Rectal smooth muscle tissue (tissue), 1 donor: ENCODE data around the gene OAS1.

Source experiments
- H3K27ac ChIP-seq: one replicate; pipeline ENCODE4 v1.7.0; 2013; ENCODE audit warnings: low read depth, low read length, inconsistent platforms
- H3K27me3 ChIP-seq: one replicate; pipeline ENCODE4 v1.7.0; 2013; ENCODE audit warnings: low read length; ENCODE audit not compliant: control insufficient read depth, insufficient read depth
- H3K36me3 ChIP-seq: one replicate; pipeline ENCODE4 v1.7.0; 2013; ENCODE audit warnings: low read length; ENCODE audit not compliant: control insufficient read depth, insufficient read depth
- H3K4me1 ChIP-seq: one replicate; pipeline ENCODE4 v1.7.0; 2013; ENCODE audit warnings: low read length; ENCODE audit not compliant: control insufficient read depth, insufficient read depth
- H3K4me3 ChIP-seq: one replicate; pipeline ENCODE4 v1.7.0; 2013; ENCODE audit warnings: low read length
- H3K9ac ChIP-seq: one replicate; pipeline ENCODE4 v1.7.0; 2013; ENCODE audit warnings: low read length

Gene OAS1

DNA sequence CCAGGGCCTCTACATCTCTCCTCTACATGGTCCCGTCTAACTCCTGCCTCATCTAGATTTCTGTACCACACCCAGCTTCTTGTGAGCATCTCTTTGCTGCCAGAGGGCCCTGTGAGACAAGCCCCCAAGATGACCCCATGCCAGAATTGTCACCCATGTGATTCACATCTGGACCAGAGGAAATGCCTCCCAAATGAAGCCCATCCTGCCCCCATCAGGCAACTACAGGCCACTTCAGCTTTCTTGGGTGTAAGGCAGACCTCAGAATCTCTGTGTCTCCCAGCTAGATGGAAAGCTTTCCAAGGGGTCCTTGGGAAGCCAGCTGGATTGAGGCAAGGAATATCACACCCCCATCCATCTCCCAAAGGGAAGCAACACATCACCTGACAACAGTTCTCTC lies 22.2 kb downstream of the OAS1 start:
- no peak overlapping the region for H3K4me3 ChIP-seq
- no peak overlapping the region for H3K9ac ChIP-seq
- no peaks in the 10 kb centered on the region for H3K4me1 ChIP-seq
- H3K27ac ChIP-seq = no peak overlapping the region
- no peaks in the 10 kb centered on the region for H3K27me3 ChIP-seq
- H3K36me3 ChIP-seq = no peaks in the 10 kb centered on the region

DNA sequence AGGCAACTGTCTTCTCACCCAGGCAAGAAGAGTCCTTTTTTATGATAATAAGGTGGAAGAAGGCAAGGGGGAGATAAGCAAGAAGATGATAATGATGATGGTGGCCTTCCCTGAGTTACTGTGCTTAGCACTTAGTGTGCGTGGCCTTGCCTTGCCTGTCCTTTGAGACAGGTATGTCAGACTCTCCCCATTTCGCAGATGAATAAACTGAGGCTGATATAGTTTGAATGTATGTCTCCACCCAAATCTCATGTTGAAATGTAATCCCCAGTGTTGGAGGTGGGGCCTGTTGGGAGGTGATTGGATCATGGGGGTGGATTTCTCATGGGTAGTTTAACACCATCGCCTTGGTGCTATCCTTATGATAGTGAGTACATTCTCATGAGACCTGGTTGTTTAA lies 23.0 kb downstream of the OAS1 start:
- H3K36me3 ChIP-seq = no peaks in the 10 kb centered on the region
- no peaks in the 10 kb centered on the region for H3K4me1 ChIP-seq
- H3K9ac ChIP-seq = no peak overlapping the region
- H3K27ac ChIP-seq = no peak overlapping the region
- H3K27me3 ChIP-seq = no peaks in the 10 kb centered on the region
- H3K4me3 ChIP-seq = no peak overlapping the region

DNA sequence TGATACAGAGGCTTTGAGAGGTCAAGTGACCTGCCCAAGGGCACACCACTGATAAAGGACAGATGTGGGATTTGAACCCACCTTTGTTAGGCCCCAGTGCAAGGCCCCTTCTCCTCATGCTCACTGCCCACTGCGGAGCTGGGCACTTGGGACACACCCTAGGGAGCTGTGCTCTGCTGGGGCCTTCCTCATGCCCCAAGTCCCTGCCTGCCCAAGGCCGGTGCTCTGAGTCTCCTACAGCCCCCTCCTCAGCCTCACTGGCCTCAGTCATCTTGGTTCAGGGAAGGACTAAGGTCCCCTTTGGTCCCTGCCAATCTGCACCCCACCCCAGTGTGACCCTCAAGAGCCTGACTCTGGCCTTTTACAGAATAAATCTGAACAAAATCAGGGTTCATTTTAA lies 23.6 kb downstream of the OAS1 start:
- no peaks in the 10 kb centered on the region for H3K4me1 ChIP-seq
- H3K36me3 ChIP-seq = no peaks in the 10 kb centered on the region
- H3K4me3 ChIP-seq = no peak overlapping the region
- no peak overlapping the region for H3K9ac ChIP-seq
- H3K27me3 ChIP-seq = no peaks in the 10 kb centered on the region
- no peak overlapping the region for H3K27ac ChIP-seq

DNA sequence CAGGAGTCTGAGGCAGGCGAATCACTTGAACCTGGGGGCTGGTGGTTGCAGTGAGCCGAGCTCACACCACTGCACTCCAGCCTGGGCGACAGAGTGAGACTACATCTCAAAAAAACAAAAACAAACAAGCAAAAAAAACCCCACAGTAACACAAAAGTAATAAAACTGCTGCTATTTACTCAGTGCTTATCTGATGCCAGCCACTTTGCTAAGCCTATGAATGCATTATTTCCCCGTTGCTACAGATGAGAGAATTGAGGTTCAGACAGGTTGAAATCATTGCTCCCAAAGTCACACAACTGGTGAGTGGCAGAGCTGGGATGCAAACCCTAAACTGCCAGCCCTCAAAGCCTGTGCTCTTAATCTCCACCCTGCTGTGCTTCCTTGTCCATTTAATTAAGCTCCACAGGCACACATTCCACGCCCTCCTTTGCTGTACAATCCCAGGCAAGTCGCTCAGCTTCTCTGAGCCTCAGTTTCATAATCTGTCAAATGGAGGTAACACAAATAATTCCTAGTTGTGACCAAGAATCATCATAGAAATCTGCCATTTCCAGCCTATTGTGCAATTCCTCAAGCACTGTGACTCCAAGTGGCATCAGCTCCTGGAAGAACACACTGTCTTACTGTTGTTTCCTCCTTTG lies 25.8 kb downstream of the OAS1 start:
- Histone ChIP-seq H3K4me1 (no peaks in the 10 kb centered on the region), H3K36me3 (no peaks in the 10 kb centered on the region), H3K4me3 (no peak overlapping the region), H3K9ac (no peak overlapping the region), H3K27ac (no peak overlapping the region), H3K27me3 (no peaks in the 10 kb centered on the region)

DNA sequence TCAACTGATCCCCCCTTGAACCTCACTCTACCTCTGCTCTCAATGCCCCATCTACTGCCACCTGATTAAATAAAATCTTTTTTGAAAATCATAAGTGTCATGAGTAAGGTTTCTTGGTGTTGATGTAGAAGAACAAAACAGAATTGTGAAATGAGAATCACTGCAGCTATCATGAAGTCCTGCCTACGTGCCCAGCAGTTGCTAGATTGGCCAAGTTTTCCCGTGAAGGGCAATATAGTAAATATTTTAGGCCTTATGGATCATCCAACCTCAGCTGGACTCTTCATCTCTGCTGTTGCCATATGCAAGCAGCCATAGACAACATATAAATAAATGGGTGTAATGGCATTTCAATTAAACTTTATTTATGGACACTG lies 26.4 kb downstream of the OAS1 start:
- no peaks in the 10 kb centered on the region for H3K27me3 ChIP-seq
- no peak overlapping the region for H3K27ac ChIP-seq
- no peaks in the 10 kb centered on the region for H3K36me3 ChIP-seq
- H3K4me3 ChIP-seq = no peak overlapping the region
- no peak overlapping the region for H3K9ac ChIP-seq
- no peaks in the 10 kb centered on the region for H3K4me1 ChIP-seq

DNA sequence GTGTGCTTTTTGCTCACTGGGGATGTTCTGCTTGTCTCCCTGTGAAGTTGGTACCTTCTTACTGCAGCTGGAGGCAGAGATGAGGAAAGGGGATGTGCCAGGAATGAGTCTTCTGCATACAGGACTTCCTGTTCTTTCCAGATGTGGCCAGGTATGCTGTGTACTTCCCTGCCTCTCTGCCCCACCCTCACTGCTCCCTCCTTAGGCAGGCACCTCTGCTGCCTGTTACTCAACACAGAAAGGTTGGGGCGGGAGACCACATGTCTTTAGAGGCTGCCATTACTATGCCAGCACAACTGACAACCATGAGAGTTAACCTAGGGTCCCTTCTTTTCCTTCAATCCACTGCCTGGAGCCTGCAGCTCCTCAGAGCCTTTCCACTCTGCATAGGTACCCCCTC lies 29.5 kb downstream of the OAS1 start:
- Histone ChIP-seq H3K4me1 (peaks cover 4% of the 10 kb centered on the region), H3K27me3 (no peaks in the 10 kb centered on the region), H3K4me3 (no peak overlapping the region), H3K36me3 (no peaks in the 10 kb centered on the region), H3K27ac (no peak overlapping the region), H3K9ac (no peak overlapping the region)

DNA sequence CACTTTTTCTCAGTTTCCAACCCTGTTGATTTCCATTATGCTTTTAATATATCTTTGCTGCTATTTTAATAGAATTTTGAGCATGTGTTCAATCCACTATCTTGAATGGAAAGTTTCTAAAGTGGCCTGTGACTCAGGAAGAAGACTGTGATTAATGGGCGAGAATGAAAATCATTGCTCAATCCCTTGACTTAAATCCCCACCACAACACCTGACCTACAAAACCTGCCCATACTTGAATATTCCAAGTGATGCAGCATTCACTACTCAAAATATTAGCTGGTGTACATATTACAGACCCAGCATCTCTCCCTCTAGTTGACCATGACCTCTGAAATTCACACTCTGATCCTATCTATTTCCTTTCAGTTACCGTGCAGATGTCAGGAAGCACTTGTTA lies 30.2 kb downstream of the OAS1 start:
- Histone ChIP-seq H3K36me3 (no peaks in the 10 kb centered on the region), H3K4me1 (peaks cover 4% of the 10 kb centered on the region), H3K4me3 (no peak overlapping the region), H3K27me3 (no peaks in the 10 kb centered on the region), H3K9ac (no peak overlapping the region), H3K27ac (no peak overlapping the region)

DNA sequence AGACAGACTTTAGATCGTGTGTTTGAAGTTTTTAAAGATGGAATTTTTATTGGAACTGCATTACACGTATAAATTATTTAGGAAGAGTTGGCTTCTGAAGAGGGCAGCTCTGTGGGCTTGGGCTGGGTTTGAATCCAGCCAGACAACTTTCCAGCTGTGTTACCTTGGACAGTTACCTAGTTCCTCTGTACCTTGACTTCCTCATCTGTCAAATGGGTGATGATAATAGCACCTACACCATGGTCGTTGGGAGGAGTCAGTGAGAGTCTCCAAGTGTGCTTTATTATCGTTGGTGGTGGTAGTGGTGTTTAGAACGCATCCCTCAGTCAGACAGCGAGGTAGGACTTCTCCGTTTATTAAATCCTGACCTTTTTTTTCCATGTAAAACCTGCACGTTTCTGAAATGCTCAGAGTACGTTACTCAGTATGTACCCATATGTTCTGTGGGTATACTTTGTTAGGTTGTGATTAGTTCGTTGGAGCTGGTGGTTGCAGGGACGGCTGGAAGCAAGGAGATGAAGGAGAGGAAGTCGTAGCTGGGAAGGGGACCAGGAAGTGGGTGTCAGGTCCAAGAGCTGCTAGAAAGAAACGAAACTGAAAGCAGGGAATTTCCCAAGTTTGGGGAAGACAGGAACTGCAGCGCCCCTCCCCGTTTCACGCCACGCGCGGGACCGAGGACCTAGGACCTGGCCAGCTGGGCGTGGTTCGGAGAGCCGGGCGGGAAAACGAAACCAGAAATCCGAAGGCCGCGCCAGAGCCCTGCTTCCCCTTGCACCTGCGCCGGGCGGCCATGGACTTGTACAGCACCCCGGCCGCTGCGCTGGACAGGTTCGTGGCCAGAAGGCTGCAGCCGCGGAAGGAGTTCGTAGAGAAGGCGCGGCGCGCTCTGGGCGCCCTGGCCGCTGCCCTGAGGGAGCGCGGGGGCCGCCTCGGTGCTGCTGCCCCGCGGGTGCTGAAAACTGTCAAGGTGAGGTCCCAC lies 31.3 kb downstream of the OAS1 start, which contains the start of gene OAS3:
Gene OAS3 (plus strand): TSS at position 734 of the 979 bp plus-strand sequence. CDS start 57 bp downstream, at position 791.
- Histone ChIP-seq H3K36me3 (no peaks in the 10 kb centered on the region), H3K4me1 (peaks cover 4% of the 10 kb centered on the region), H3K27me3 (no peaks in the 10 kb centered on the region), H3K4me3 (peak within 1 kb of the TSS; percentile 73), H3K9ac (peak within 1 kb of the TSS; percentile 42), H3K27ac (peak within 1 kb of the TSS; percentile 67)

DNA sequence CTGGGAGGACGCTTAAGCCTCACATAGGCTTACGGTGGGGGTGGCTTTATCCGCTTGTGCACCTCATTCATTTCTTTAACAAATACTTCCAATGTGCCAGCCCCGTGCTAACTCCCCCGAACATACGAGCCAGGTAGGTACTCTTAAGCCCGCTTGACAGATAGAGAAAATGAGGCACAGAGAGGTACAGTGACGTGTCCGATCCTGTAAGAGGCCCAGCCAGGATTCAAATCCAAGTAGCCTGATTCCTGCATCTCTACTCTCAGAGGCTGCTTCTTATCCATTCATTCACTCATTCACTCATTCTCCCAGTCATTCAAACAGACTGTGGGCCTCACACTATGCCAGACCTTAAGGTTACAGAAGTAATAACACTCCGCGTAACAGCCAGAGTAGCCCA lies 32.0 kb downstream of the OAS1 start:
- Histone ChIP-seq H3K9ac (peak overlapping the region; percentile 42), H3K27ac (no peak overlapping the region), H3K27me3 (no peaks in the 10 kb centered on the region)

DNA sequence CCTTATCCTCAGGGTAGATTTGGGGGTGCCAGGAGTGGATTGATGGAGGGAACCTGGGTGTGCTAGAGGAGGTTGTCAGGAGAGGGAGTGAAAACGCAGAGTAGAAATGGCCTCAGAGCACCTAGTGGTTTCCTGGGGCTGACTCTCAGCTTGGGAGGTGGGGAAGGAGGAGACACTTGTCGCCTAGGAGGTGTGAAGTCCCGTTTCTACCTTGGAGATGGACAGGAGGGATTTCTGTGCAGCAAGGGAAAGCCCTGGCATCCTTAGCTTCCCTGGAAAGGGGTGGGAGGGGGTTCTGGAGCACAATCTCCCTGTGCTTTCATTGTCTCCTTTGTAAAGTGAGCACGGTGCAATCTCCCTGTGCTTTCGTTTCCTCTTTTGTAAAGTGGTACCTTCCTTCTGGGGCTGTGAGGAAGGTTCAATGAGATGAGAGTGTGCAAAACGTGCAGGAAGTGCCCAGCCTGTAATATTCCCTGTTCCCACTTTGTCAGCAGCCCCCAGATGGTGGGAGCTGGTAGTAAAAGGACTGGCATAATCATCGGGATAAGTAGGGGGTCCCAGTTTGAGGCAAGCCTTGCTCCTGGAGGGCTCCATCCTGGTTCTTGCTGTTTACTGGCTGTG lies 33.1 kb downstream of the OAS1 start:
- H3K36me3 ChIP-seq = peaks cover 7% of the 10 kb centered on the region
- H3K27me3 ChIP-seq = no peaks in the 10 kb centered on the region
- peaks cover 4% of the 10 kb centered on the region for H3K4me1 ChIP-seq
- H3K27ac ChIP-seq = no peak overlapping the region
- H3K9ac ChIP-seq = no peak overlapping the region
- peak overlapping the region; percentile 73 for H3K4me3 ChIP-seq

More for the DNA sequence above, 32.0 kb downstream of the OAS1 start:
- Histone ChIP-seq H3K36me3 (no peaks in the 10 kb centered on the region), H3K4me1 (peaks cover 4% of the 10 kb centered on the region), H3K4me3 (peak overlapping the region; percentile 73)

DNA sequence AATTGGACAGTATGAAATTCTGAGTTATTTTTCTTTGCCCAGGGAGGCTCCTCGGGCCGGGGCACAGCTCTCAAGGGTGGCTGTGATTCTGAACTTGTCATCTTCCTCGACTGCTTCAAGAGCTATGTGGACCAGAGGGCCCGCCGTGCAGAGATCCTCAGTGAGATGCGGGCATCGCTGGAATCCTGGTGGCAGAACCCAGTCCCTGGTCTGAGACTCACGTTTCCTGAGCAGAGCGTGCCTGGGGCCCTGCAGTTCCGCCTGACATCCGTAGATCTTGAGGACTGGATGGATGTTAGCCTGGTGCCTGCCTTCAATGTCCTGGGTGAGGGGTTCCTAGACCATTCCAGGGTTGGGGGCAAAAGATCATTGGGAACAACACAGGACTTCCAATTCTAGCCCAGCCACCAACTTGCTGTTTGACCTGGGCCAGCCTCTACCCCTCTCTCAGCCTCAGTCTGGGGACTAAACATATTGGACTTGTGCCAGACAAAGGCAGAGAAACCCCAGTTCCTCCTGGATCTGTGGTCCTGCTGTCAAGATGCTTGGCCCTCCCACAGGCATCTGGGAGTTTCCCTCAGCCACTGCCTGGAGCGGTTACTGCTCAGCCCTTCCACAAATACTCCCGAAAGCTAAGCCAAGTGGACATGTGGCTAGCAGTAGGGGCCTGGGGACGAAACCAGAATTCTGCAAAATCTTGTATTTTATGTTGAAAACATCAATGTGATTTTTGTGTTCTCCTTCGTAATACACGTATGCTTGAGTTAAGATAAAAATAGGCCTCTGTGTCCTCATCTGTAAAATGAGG lies 35.0 kb downstream of the OAS1 start:
- no peak overlapping the region for H3K9ac ChIP-seq
- H3K36me3 ChIP-seq = peaks cover 10% of the 10 kb centered on the region
- H3K27me3 ChIP-seq = no peaks in the 10 kb centered on the region
- H3K4me1 ChIP-seq = peaks cover 4% of the 10 kb centered on the region
- no peak overlapping the region for H3K4me3 ChIP-seq
- H3K27ac ChIP-seq = no peak overlapping the region

DNA sequence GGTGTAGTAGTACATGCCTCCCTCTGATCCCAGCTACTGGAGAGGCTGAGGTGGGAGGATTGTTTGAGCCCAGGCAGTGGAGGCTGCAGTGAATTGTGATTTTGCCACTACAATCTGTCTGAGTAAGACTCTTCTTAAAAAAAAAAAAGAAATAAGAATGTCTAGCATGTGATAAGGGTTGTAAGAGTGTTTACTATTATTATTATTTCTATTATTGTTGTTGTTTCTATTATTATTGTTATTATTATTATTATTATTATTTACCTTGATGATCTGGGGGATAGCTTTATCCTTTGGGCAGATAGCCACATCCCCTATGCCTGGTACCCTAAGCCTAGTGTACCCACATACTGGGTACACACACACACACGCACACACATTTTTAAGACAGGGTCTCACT lies 35.8 kb downstream of the OAS1 start:
- no peak overlapping the region for H3K4me3 ChIP-seq
- peaks cover 4% of the 10 kb centered on the region for H3K4me1 ChIP-seq
- no peaks in the 10 kb centered on the region for H3K27me3 ChIP-seq
- peaks cover 11% of the 10 kb centered on the region for H3K36me3 ChIP-seq
- no peak overlapping the region for H3K9ac ChIP-seq
- no peak overlapping the region for H3K27ac ChIP-seq
